GM12891 (cell line): ENCODE measurements around the gene CFDP1.

Experiments used
- DNase-seq: peaks from one replicate; pipeline ENCODE4 v3.0.0; 2011; ENCODE audit warnings: low spot score; ENCODE audit not compliant: insufficient read length
- FAIRE-seq: peaks from 2 replicates; lab custom pipeline; 2011; peaks lifted over from hg19 to GRCh38; lab: Jason Lieb, UNC
- PAX5 ChIP-seq: IDR thresholded peaks from 2 replicates; pipeline ENCODE4 v1.6.1; 2011; ENCODE audit warnings: low read length, moderate library complexity, mild to moderate bottlenecking; ENCODE audit not compliant: insufficient read depth, severe bottlenecking
- POLR2A ChIP-seq: IDR thresholded peaks from 2 replicates; pipeline ENCODE4 v1.6.1; 2011; ENCODE audit warnings: low read depth, low read length, control low read depth
- POLR2AphosphoS5 ChIP-seq: IDR thresholded peaks from 2 replicates; pipeline ENCODE4 v1.6.1; 2011; ENCODE audit warnings: low read depth, low read length, control low read depth
- POU2F2 ChIP-seq: IDR thresholded peaks from 2 replicates; pipeline ENCODE4 v1.6.1; 2011; ENCODE audit warnings: low read depth, mild to moderate bottlenecking, control low read depth, low read length, moderate library complexity
- SPI1 ChIP-seq: IDR thresholded peaks from 2 replicates; pipeline ENCODE4 v1.6.1; 2011; ENCODE audit warnings: low read depth, low read length, control low read depth
- TAF1 ChIP-seq: IDR thresholded peaks from 2 replicates; pipeline ENCODE4 v1.6.1; 2011; ENCODE audit warnings: low read depth, low read length, control low read depth

Gene CFDP1

GRCh38 chr16:75378616-75379015, 54.7 kb downstream of the CFDP1 start:
- no peak for TF ChIP-seq POU2F2
- no peak for TF ChIP-seq POLR2A
- TF ChIP-seq PAX5, result no peak
- no peak for TF ChIP-seq SPI1
- TF ChIP-seq POLR2AphosphoS5, result no peak
- no peak for TF ChIP-seq TAF1
- DNase-seq (no peak), FAIRE-seq (no peak)

- no peak for TF ChIP-seq POLR2A
- TF ChIP-seq POLR2AphosphoS5, result no peak
- DNase-seq, result no peak
These were observed 55.4 kb downstream of the CFDP1 start for GRCh38 chr16:75377729-75378386.

GRCh38 chr16:75376475-75377161, 56.7 kb downstream of the CFDP1 start:
- no peak for FAIRE-seq
- TF ChIP-seq POU2F2, result no peak
- DNase-seq, result no peak

More at GRCh38 chr16:75377729-75378386, 55.4 kb downstream of the CFDP1 start:
- FAIRE-seq, result peak; percentile 87

GRCh38 chr16:75374388-75374787, 58.9 kb downstream of the CFDP1 start:
- FAIRE-seq (no peak), DNase-seq (no peak)
- TF ChIP-seq SPI1 (no peak), PAX5 (no peak), POLR2AphosphoS5 (no peak), TAF1 (no peak), POLR2A (no peak), POU2F2 (no peak)

- FAIRE-seq, result no peak
- no peak for DNase-seq
- no peak for TF ChIP-seq POU2F2
- no peak for TF ChIP-seq POLR2A
- TF ChIP-seq TAF1, result no peak
- no peak for TF ChIP-seq SPI1
- no peak for TF ChIP-seq POLR2AphosphoS5
- no peak for TF ChIP-seq PAX5
These were observed 61.0 kb downstream of the CFDP1 start for GRCh38 chr16:75372236-75372856.

- no peak for TF ChIP-seq POLR2A
- no peak for TF ChIP-seq SPI1
- no peak for TF ChIP-seq PAX5
- TF ChIP-seq POU2F2, result no peak
- no peak for TF ChIP-seq POLR2AphosphoS5
- TF ChIP-seq TAF1, result no peak
- DNase-seq (no peak), FAIRE-seq (no peak)
These were observed 62.1 kb downstream of the CFDP1 start for GRCh38 chr16:75371171-75371570.

DNA sequence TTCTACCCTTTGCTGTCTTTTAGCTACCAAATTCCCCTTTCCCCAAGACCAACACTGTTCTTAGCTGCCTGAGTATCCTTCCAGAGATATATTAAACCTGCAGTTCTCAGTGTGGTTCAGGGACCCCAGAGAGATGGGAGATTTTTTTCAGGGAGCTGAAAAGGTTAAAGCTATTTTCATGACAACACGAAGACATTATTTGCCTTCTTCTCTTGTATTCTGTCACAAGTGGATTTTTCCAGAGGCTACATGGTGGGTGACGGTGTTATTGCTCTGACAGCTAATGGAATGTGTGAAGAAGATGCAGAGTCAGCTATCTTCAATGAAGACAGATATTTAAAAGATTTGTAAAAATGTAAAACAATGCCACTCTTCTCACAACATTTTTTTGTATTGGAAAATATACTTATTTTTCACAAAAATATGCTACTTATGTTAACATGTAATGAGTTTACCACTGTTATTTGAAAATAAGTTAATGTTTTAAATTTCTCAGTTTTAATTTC, 69.0 kb downstream of the CFDP1 start:
- no peak for FAIRE-seq
- no peak for DNase-seq
- TF ChIP-seq POLR2A (no peak), PAX5 (no peak), TAF1 (no peak), POU2F2 (no peak), SPI1 (no peak), POLR2AphosphoS5 (no peak)

DNA sequence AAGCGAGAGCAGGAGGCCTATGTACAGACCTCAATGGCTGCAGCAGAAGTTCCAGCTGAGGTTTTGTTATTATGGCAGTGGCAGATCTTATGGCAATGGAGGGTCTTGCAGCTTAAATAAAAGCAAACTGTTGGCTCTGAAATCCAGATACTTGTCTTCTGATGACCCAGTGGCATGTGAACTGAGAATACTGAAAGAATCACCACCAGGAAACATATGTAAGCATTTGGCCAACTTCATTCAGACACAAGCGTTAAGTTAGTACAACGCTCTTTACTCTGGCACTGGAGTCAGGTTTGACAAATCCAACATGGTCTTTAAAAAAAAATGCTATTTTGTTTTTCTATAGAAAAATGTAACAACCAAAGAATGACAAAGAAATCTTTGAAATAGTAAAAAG, 70.5 kb downstream of the CFDP1 start:
- FAIRE-seq, result no peak
- DNase-seq, result no peak
- no peak for TF ChIP-seq SPI1
- TF ChIP-seq POLR2AphosphoS5, result no peak
- TF ChIP-seq POLR2A, result no peak
- TF ChIP-seq POU2F2, result no peak
- TF ChIP-seq TAF1, result no peak
- no peak for TF ChIP-seq PAX5

DNA sequence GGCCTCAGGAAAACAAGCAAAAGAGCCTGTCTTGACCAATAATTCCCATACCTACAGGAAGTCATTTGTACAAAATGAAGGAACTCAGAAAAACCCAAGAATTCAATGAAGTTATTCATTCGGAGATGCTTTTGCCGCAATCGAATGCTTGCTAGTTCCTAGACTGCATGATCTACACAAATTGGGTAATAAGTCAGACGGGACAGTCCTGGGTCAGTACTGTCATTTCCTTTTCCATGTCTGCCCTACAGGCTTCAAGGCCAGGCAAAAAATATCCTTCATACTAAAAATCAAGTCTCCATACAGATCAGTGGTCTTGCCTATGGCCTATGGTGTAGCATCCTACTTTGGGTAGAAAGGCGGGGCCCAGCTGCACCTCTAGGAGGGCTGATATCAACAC, 71.4 kb downstream of the CFDP1 start:
- no peak for TF ChIP-seq POLR2AphosphoS5
- no peak for TF ChIP-seq POU2F2
- TF ChIP-seq SPI1, result no peak
- TF ChIP-seq TAF1, result no peak
- no peak for TF ChIP-seq POLR2A
- no peak for TF ChIP-seq PAX5
- no peak for FAIRE-seq

More for the DNA sequence above, 71.4 kb downstream of the CFDP1 start:
- no peak for DNase-seq
